ENCODE results near the gene KLHDC8B.

KLHDC8B gene

GRCh38 chr3:49161197-49161596 lies 10.2 kb upstream of the KLHDC8B start:
- DNase-seq: no peak

GRCh38 chr3:49161808-49162530 lies 9.4 kb upstream of the KLHDC8B start:
- DNase-seq: no peak

- DNase-seq: no peak
Measured at GRCh38 chr3:49162751-49163419, 8.5 kb upstream of the KLHDC8B start.

GRCh38 chr3:49163609-49164008 lies 7.8 kb upstream of the KLHDC8B start:
- DNase-seq: no peak

- DNase-seq: peak; percentile 20
Measured at GRCh38 chr3:49164983-49165720, 6.2 kb upstream of the KLHDC8B start.

GRCh38 chr3:49165771-49166751 lies 5.3 kb upstream of the KLHDC8B start, which contains the start of gene CCDC71:
CCDC71 (minus strand) TSS chr3:49166331; CDS start chr3:49164208, 2,123 bp downstream.
- peak; percentile 84 for DNase-seq

GRCh38 chr3:49166752-49167556 lies 4.4 kb upstream of the KLHDC8B start:
- no peak for DNase-seq

GRCh38 chr3:49170744-49171118 lies 667 bp upstream of the KLHDC8B start:
- DNase-seq: peak; percentile 21

- DNase-seq: peak; percentile 10
Measured at GRCh38 chr3:49171775-49172500, 540 bp downstream of the KLHDC8B start.

GRCh38 chr3:49172551-49173041 lies 1.2 kb downstream of the KLHDC8B start:
- DNase-seq: peak; percentile 20

- peak; percentile 79 for DNase-seq
Measured at GRCh38 chr3:49173116-49173791, 1.9 kb downstream of the KLHDC8B start.

GRCh38 chr3:49173792-49174170 lies 2.4 kb downstream of the KLHDC8B start:
- DNase-seq: no peak

- no peak for DNase-seq
Measured at GRCh38 chr3:49174397-49174985, 3.1 kb downstream of the KLHDC8B start.

- DNase-seq: no peak
Measured at GRCh38 chr3:49175530-49175929, 4.1 kb downstream of the KLHDC8B start.

GRCh38 chr3:49177073-49177472 lies 5.7 kb downstream of the KLHDC8B start:
- no peak for DNase-seq

- no peak for DNase-seq
Measured at GRCh38 chr3:49180116-49180515, 8.7 kb downstream of the KLHDC8B start.

GRCh38 chr3:49181351-49181750 lies 10.0 kb downstream of the KLHDC8B start:
- DNase-seq: no peak

- no peak for DNase-seq
Measured at GRCh38 chr3:49182682-49183081, 11.3 kb downstream of the KLHDC8B start.

GRCh38 chr3:49183873-49184272 lies 12.5 kb downstream of the KLHDC8B start:
- DNase-seq: no peak

GRCh38 chr3:49191741-49192140 lies 20.3 kb downstream of the KLHDC8B start:
- no peak for DNase-seq
